MG63 (cell line): ENCODE data around the gene DDX47. TPM values are rescaled to one million over a fixed set of nuclear protein-coding genes. Genes with fewer than 3 reads are reported as not detected.
A peak's percentile ranks its signal among the peaks of the same experiment; 100 is the strongest.
"Not testable (repeated sequence)": the region's sequence is repeated elsewhere in the genome, so short reads cannot be mapped to it uniquely, and the experiment has no call there.

ENCODE experiments used
- DNase-seq: peaks from one replicate; pipeline ENCODE4 v3.0.0-alpha.2; 2020
- H3K27me3 ChIP-seq: fragments of 250-450 bp; sonication (Bioruptor Pico); 2 replicates; pipeline ENCODE4 v1.5.1; 2020; ENCODE audit warnings: mild to moderate bottlenecking, moderate library complexity
- H3K36me3 ChIP-seq: fragments of 250-450 bp; sonication (Bioruptor Pico); 2 replicates; pipeline ENCODE4 v1.5.1; 2020; ENCODE audit warnings: mild to moderate bottlenecking, moderate library complexity
- H3K4me3 ChIP-seq: fragments of 250-450 bp; sonication (Bioruptor Pico); 2 replicates; pipeline ENCODE4 v1.5.1; 2020; ENCODE audit warnings: mild to moderate bottlenecking, moderate library complexity
- H3K9me3 ChIP-seq: fragments of 250-450 bp; sonication (Bioruptor Pico); 2 replicates; pipeline ENCODE4 v1.5.1; 2020; ENCODE audit warnings: mild to moderate bottlenecking, moderate library complexity
- total RNA-seq: library from RNA; depleted of rRNA; stranded (reverse); fragments of >200 nt; shearing (Covaris generic); gene quantifications from 2 replicates; pipeline ENCODE4 v1.2.3, GENCODE V29; 2014; ENCODE audit warnings: low replicate concordance

DDX47 gene
- total RNA-seq, 1 experiment from 2014 or later: 105 TPM

DNA sequence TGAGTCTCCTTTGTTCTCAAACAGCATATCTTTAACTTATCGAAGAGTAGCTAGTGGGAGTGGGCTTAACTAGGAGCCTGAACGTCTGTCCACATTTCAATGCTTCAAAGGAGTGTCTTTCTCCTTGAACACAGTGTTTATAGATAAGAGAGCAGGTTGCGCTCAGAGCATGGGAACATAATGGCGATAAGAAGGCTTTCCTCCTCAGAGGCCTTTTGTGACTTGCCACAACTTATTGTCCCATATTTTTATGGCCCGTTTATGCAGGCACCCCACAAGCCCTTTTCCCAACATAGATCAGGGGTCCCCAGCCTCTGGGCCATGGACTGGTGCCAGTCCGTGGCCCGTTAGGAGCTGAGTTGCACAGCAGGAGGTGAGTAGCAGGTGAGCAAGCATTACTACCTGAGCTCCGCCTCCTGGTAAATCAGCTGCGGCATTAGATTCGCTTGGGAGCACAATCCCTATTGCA, 2.6 kb upstream of the DDX47 start:
- Histone ChIP-seq H3K27me3 (no peaks in the 10 kb centered on the region), H3K36me3 (peaks cover 21% of the 10 kb centered on the region), H3K4me3 (no peak overlapping the region), H3K9me3 (no peaks in the 10 kb centered on the region)
- DNase-seq: no peak

DNA sequence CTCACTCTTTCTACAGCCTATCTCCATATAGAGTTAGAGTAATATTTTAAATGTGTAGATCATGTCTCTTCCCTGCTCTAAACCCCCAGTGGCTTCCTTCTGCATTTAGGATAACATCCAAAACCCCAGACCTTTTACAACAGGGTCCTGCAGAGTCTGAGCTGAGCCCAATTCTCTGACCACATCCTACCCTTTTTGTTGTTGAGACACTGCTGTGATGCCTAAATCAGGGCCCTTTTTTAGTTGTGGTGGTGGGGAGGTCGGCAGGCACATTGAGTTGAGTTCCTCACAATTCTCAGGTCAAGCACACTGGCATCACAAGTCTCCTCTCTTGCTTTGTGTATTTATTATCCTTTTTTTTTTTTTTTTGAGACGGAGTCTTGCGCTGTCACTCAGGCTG, 1.8 kb upstream of the DDX47 start:
- H3K4me3 ChIP-seq: no peak overlapping the region
- peaks cover 29% of the 10 kb centered on the region for H3K36me3 ChIP-seq
- no peaks in the 10 kb centered on the region for H3K27me3 ChIP-seq
- no peaks in the 10 kb centered on the region for H3K9me3 ChIP-seq
- DNase-seq: no peak

DNA sequence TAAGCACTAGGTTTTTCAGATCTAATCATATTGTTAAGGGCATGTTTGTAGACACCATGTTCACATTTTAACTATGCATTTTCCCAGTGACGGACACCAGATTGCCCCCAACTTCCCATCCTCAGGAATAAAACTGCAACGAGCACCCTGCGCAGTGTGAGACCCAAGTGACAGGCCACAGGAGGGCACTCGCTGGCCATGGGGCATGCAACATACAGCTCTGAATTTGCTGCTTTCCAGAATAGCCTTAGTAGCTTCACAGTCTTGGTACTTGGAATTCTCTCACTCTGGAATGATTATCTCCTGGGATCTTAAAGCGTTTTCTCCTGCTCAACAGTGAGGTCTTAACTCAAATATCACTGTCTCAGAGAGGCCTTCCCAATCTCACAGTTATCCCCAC, 972 bp upstream of the DDX47 start:
- H3K4me3 ChIP-seq: no peak overlapping the region
- H3K9me3 ChIP-seq: no peaks in the 10 kb centered on the region
- no peaks in the 10 kb centered on the region for H3K27me3 ChIP-seq
- no peak for DNase-seq
- peaks cover 37% of the 10 kb centered on the region for H3K36me3 ChIP-seq

DNA sequence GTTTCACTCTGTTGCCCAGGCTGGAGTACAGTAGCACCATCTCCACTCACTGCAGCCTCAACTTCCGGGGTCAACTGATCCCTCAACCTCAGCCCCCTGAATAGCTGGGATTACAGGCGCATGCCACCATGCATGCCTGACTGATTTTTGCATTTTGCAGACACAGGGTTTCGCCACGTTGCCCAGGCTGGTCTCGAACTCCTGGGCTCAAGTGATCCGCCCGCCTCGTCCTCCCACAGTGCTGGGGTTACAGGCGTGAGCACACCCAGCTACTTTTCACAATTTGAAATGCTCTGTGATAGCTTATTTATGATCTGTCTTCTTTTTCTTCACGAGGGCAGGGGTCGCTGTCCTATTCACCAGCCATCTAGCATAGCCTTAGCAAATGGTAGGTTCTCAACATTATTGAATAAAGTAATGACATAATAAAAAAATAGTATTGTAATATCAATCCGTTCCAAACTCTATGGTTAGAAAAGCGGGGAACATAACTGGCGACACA, 477 bp upstream of the DDX47 start:
- Histone ChIP-seq H3K36me3 (peaks cover 42% of the 10 kb centered on the region), H3K4me3 (peak overlapping the region; percentile 91), H3K9me3 (no peaks in the 10 kb centered on the region), H3K27me3 (no peaks in the 10 kb centered on the region)
- DNase-seq: no peak

DNA sequence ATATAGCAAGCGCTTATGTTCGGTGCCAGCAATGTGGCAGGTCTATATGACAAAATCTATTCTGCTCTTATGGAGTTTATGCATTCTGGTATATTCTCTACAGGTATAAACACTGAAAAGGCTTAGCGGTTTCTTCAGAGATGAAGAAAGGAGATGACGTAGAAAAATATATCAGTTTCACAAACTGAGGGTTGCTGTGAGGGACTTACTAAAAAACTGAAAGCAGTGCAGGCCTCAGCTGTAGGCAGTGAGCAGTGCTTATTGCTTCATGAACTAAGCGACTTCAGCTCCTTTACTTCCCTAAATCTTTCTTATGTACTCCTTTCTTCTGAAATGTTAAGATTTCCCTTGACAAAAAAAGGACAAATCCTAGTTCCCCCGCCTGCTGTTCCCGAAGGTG, 4.5 kb downstream of the DDX47 start:
- no peak for DNase-seq
- peaks cover 78% of the 10 kb centered on the region for H3K36me3 ChIP-seq
- H3K4me3 ChIP-seq: no peak overlapping the region
- no peaks in the 10 kb centered on the region for H3K9me3 ChIP-seq
- no peaks in the 10 kb centered on the region for H3K27me3 ChIP-seq

DNA sequence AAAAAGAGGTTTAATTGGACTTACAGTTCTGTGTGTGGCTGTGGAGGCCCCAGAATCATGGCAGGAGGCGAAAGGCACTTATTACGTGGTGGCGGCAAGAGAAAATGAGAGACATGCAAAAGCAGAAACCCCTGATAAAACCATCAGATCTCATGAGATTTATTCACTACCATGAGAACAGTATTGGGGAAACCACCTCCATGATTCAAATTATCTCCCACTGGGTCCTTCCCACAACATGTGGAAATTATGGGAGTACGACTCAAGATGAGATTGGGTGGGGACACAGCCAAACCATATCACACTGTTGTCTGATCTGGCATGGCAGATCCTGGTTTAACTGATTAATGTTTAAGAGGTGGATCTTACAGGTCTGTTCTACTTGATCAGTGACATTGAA, 5.6 kb downstream of the DDX47 start:
- DNase-seq: no peak
- peaks cover 84% of the 10 kb centered on the region for H3K36me3 ChIP-seq
- H3K27me3 ChIP-seq: no peaks in the 10 kb centered on the region
- H3K4me3 ChIP-seq: no peak overlapping the region
- no peaks in the 10 kb centered on the region for H3K9me3 ChIP-seq

DNA sequence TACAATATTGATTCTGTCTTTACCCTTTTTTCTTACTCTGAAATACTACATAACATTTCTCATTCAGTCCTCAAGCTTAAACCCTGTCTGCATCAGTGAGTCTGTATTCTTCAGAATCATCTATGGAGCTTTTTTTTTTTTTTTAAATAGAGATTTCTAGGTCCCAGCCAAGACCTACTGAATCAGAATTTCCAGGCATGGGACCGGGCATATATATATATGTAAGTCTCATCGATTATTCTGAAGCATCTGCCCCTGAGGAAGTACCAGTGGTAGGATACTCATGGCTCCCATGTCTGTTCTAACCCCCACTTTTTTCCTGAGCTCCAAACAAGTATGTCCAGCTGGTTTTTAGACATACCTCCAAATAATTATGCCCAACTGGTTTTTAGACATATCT, 6.1 kb downstream of the DDX47 start:
- DNase-seq: no peak
- H3K4me3 ChIP-seq: no peak overlapping the region
- H3K27me3 ChIP-seq: no peaks in the 10 kb centered on the region
- no peaks in the 10 kb centered on the region for H3K9me3 ChIP-seq
- H3K36me3 ChIP-seq: peaks cover 86% of the 10 kb centered on the region

DNA sequence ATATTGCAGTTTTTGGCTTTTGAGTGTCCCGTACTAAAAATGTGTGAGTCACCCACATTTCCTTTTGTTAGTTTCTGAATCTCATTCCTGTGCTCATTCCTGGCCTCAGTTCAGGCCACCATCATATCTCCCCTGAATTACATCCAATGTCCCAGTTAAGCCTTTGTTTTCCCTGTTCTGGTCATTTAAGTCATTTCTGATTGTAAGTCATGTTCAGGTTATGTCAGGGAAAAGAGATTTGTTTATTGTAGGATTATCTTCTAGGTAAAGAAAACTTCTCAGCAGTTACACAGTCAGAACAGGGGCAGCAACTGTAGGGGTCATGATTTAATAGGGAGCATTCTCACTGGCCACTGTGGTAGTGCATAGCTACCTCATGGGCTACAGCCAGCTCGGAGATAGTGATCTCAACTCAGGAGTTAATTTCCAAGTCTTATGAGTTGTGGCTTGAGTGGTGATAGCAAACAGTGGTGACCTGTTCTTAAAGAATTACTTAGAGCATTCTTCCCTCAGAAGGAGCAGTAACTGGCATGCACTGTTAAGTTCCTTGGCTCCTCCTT, 6.7 kb downstream of the DDX47 start:
- H3K4me3 ChIP-seq: no peak overlapping the region
- peaks cover 86% of the 10 kb centered on the region for H3K36me3 ChIP-seq
- no peaks in the 10 kb centered on the region for H3K27me3 ChIP-seq
- H3K9me3 ChIP-seq: no peaks in the 10 kb centered on the region
- peak; percentile 89 for DNase-seq

DNA sequence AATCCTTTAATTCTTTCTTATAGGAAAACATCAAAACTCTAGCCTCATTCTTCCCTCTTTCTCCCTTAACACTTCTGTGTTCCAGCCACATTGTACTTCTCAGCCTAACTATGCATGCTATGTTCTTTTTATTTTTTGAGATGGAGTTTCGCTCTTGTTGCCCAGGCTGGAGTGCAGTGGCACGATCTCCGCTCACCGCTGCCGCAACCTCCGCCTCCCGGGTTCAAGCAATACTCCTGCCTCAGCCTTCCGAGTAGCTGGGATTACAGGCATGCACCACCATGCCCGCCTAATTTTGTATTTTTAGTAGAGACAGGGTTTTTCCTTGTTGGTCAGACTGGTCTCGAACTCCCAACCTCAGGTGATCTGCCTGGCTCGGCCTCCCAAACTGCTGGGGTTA, 7.2 kb downstream of the DDX47 start:
- peaks cover 86% of the 10 kb centered on the region for H3K36me3 ChIP-seq
- not testable (repeated sequence) for DNase-seq, H3K4me3 ChIP-seq

DNA sequence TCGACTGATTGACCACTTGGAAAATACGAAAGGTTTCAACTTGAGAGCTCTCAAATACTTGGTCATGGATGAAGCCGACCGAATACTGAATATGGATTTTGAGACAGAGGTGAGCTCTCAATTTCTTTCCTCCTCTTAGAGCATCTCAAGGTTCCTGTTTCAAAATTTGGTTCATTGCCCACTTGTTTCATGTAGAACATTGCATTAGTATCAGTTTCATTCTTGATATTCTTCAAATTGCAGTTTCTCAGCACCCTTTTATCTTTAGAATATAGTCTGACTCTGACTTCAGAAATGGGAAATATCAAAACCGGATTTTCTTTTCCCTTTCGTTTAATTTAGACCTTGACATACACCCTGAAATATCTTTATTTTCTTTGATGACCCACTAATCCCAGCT, 8.8 kb downstream of the DDX47 start:
- Histone ChIP-seq H3K36me3 (peaks cover 86% of the 10 kb centered on the region), H3K27me3 (no peaks in the 10 kb centered on the region), H3K4me3 (no peak overlapping the region), H3K9me3 (no peaks in the 10 kb centered on the region)
- DNase-seq: no peak

More for the DNA sequence above, 7.2 kb downstream of the DDX47 start:
- not testable (repeated sequence) for H3K9me3 ChIP-seq, H3K27me3 ChIP-seq

DNA sequence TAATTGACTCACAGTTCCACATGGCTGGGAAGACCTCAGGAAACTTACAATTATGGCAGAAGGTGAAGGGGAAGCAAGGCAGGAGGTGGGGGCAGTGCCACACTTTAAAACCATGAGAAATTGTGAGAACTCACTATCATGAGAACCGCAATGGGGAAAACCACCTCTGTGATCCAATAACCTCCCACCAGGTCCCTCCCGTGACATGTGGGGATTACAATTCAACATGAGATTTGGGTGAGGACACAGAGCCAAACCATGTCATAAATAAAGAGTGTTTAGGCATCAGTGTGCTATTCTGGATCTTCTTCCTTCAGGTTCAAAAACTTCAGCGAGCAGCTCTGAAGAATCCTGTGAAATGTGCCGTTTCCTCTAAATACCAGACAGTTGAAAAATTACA, 9.7 kb downstream of the DDX47 start:
- peaks cover 84% of the 10 kb centered on the region for H3K36me3 ChIP-seq
- no peak for DNase-seq
- no peaks in the 10 kb centered on the region for H3K9me3 ChIP-seq
- no peak overlapping the region for H3K4me3 ChIP-seq
- no peaks in the 10 kb centered on the region for H3K27me3 ChIP-seq

DNA sequence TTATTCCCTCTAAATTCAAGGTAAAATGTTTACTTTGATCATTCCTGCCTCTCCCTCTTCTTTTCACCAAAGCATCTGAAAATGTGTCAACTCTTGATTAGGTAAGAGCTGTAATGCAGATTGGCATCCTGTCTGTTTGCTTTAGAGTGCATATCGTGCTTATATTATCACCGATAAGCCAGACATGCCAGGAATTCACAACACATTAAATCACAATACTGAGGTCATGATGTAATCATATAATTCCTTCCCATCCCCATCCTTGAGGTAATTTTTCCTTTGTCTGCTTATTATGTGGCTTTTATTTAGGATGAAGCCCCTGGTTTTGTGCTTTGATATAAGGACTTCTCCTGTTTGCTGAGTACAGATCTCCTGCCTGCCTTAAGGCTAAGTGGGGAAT, 10.2 kb downstream of the DDX47 start:
- H3K36me3 ChIP-seq: peaks cover 84% of the 10 kb centered on the region
- H3K9me3 ChIP-seq: no peaks in the 10 kb centered on the region
- no peak overlapping the region for H3K4me3 ChIP-seq
- no peak for DNase-seq
- H3K27me3 ChIP-seq: no peaks in the 10 kb centered on the region

DNA sequence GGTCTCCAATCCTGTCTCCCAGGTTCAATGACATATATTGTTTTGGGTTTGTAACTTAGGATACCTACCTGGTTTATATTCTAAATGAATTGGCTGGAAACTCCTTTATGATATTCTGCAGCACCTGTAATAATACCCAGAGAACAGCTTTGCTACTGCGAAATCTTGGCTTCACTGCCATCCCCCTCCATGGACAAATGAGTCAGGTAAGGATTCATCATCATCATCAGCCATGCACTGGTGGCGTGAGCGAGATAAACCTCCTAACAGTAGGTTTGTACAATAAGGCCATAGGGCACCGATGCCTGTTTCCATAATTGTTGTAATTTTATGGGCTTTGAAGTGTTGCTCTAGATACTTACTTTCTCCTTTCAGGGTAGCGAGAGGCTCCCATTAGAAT, 10.7 kb downstream of the DDX47 start:
- Histone ChIP-seq H3K27me3 (no peaks in the 10 kb centered on the region), H3K9me3 (no peaks in the 10 kb centered on the region), H3K36me3 (peaks cover 86% of the 10 kb centered on the region), H3K4me3 (no peak overlapping the region)
- no peak for DNase-seq

DNA sequence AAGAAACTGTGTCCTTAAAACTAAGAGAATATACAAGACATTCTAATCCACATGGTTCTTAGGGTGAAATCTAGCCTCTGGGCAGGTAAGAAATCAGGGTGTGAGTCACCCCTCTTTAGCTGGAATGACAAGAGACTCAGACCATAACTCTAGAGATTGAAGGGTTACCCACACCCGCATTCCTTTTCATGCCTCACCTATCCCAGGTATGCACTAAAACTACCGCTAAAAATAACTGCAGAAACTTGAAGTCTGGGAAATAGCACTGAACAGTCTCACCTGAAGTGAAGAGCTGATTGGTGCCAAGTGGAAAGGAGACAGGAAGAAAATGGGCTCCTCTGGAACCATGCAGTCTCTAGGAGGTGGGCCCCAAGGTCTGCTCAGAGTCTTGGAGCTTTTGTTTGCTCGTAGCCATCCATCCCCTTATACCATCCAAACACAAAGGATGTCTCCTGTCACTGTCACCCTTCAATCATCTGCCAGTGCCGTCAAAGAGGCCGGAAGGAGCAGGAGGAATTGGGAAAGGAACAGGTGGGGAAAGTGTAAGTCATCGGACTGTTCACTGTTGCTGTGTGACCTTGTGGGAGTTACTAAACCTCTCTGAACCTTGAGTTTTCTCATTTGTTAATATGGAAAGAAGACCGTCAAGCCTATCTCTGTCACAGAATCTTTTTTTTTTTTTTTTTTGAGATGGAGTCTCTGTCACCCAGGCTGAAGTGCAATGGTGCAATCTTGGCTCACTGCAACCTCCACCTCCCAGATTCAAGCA, 22.4 kb downstream of the DDX47 start:
- H3K27me3 ChIP-seq: no peaks in the 10 kb centered on the region
- H3K36me3 ChIP-seq: peaks cover 68% of the 10 kb centered on the region
- no peaks in the 10 kb centered on the region for H3K9me3 ChIP-seq
- no peak for DNase-seq
- no peak overlapping the region for H3K4me3 ChIP-seq

DNA sequence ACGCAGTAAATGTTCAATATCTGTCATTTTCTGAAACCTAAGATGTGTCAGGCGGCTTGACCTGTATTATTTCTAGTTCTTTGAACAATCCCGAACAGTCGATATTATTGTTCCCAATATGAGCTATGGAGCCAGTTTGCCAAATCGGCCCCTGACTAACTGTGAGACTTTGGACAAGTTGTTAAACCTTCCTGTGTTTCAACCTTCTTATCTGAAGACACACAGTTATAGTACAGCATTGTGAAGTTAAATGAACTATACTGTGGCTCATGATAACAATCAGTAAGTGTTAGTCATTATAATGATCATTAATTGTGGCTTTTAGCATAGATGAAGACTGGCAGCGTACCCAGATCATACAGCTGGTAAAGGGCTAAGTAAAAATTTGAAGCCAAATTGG, 23.4 kb downstream of the DDX47 start:
- DNase-seq: no peak
- Histone ChIP-seq H3K9me3 (no peaks in the 10 kb centered on the region), H3K36me3 (peaks cover 66% of the 10 kb centered on the region), H3K27me3 (no peaks in the 10 kb centered on the region), H3K4me3 (no peak overlapping the region)

DNA sequence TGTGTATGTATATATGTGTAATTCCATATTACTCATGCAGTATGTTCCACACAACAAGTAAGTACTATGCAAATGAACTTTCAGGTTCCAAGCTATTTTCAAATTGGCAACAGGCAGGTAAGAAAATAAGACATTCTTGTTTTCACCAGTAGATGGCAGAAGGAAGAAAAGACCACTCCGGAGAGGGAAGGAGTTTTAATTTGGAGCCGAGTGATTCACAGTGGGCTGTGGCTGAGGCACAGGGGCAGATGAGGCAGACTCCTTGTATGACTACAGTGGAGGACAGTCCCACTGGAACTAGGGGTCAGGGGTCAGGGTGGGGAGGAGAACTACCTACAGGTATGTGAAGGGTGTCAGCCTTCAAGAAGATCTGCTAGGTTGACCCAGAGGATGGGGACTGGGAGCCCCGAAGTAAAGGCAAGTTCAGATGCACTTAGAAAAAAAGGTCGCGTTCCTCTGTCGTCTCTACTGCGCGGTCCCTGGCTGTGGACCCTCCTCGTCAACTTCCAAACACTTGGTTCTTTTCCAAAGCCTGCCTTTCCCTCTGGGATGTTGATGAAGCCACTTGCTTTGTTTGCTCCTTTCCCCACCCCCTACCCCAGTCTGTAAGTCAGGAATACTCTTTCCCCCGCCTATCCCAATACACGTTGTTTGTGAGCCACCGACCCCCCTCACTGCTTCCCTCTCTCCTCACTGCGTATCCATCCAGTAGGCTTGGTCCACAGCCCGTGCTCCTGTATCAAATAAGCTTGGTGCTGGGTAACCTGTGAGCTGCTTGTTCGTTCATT, 24.1 kb downstream of the DDX47 start:
- DNase-seq: peak; percentile 69
- Histone ChIP-seq H3K27me3 (no peaks in the 10 kb centered on the region), H3K36me3 (peaks cover 62% of the 10 kb centered on the region), H3K9me3 (no peaks in the 10 kb centered on the region), H3K4me3 (no peak overlapping the region)

DNA sequence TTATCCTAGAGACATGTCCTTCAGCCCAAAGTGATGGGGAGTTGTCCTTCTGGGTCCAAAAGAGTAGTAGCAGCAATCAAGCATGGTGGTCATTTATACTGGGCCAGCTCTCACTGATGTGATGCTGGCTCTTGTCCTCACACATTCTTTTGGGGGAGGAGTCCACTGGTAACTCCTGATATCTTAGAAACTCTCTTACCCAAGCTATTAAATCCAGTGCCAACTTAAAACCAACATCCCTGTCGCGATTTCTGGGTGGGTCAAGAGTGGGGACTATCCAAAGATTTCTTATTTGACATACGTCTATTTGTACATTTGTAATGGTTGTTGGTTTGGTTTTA, 24.6 kb downstream of the DDX47 start:
- no peak for DNase-seq
- H3K36me3 ChIP-seq: peaks cover 56% of the 10 kb centered on the region
- no peaks in the 10 kb centered on the region for H3K27me3 ChIP-seq
- no peaks in the 10 kb centered on the region for H3K9me3 ChIP-seq
- no peak overlapping the region for H3K4me3 ChIP-seq
